HG03135 (cell line): ENCODE measurements around the gene ZNF557.

Source experiments
- ATAC-seq: cut with Tn5 transposase; IDR thresholded peaks from one replicate; pipeline ENCODE4 v1.9.1; 2021; ENCODE audit warnings: mild to moderate bottlenecking, moderate library complexity; ENCODE audit not compliant: unreplicated experiment

The ZNF557 gene

GRCh38 chr19:7074705-7075282 lies 5.3 kb downstream of the ZNF557 start:
- no peak for ATAC-seq

GRCh38 chr19:7076151-7076550 lies 6.6 kb downstream of the ZNF557 start:
- ATAC-seq, result no peak

DNA sequence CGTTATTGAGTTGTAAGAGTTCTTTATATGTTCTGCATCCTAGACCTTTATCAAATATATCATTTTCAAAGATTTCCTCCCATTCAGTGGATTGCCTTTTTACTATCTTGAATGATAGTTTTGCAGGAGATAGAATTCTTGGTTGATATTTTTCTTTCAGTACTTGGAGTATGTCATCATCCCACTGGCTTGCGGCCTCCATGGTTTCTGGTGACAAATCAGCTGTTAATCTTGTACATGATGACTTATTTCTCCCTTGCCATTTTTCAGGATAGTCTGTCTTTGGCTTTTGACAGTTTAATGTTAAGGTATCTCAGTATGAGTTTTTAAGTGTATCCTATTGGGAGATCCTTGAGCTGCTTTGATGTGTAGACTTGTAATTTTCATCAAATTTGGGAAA lies 8.5 kb downstream of the ZNF557 start:
- no peak for ATAC-seq

DNA sequence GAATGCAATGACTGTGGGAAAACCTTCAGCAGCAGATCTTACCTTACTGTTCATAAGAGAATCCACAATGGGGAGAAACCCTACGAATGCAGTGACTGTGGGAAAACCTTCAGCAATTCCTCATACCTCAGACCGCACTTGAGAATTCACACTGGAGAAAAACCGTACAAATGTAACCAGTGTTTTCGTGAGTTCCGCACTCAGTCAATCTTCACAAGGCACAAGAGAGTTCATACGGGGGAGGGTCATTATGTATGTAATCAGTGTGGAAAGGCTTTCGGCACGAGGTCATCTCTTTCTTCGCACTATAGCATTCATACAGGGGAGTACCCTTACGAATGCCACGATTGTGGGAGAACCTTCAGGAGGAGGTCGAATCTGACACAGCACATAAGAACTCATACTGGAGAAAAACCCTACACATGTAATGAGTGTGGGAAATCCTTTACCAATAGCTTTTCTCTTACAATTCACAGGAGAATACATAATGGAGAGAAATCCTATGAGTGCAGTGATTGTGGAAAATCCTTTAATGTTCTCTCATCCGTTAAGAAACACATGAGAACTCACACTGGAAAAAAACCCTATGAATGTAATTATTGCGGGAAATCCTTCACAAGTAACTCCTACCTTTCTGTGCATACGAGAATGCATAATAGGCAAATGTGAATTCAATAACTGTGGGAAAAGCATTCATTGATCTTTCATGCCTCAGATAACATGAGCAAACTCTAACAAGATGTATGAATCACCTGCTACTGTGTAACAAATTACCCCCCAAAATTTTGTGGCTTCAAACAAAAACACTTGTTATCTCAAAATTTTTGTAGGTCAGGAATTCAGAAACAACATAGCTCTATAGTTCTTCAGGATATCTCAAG lies 13.8 kb downstream of the ZNF557 start:
- ATAC-seq, result no peak

- no peak for ATAC-seq
These were observed 19.5 kb downstream of the ZNF557 start for GRCh38 chr19:7088999-7089398.

DNA sequence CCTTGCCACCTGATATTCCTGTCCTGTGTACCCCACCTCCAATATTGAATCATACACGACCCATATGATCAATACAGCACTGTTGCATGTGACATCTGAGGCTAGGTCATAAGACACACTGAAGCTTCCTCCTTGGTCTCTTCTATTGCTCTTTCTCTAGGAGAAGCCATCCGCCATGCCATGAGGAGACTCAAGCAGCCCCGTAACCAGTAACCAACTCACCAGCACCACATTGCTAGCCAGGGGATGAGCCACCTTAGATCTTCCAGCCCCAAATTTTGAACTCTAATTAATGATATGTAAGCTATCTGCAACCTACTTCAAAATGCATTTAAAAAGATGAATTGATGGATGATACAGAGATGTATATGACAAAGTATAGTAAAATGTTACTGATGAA lies 28.6 kb downstream of the ZNF557 start:
- no peak for ATAC-seq

GRCh38 chr19:7098701-7099596 lies 29.4 kb downstream of the ZNF557 start:
- peak; percentile 77 for ATAC-seq

DNA sequence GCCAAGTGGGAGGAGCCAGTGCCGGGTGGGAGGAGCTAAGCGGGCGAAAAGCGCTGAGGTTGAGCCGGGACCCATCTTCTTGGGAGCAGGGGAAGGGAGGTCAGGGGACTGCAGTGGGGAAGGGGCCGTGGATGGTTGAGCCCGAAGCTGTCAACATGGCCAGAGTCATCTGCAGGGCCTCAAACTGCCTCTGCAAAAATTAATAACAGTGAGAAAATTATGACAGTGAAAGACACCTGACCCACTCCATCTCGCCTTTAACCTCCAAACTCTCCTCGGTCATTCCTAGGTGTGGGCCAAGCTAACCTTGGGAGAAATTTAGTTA lies 30.1 kb downstream of the ZNF557 start:
- no peak for ATAC-seq

DNA sequence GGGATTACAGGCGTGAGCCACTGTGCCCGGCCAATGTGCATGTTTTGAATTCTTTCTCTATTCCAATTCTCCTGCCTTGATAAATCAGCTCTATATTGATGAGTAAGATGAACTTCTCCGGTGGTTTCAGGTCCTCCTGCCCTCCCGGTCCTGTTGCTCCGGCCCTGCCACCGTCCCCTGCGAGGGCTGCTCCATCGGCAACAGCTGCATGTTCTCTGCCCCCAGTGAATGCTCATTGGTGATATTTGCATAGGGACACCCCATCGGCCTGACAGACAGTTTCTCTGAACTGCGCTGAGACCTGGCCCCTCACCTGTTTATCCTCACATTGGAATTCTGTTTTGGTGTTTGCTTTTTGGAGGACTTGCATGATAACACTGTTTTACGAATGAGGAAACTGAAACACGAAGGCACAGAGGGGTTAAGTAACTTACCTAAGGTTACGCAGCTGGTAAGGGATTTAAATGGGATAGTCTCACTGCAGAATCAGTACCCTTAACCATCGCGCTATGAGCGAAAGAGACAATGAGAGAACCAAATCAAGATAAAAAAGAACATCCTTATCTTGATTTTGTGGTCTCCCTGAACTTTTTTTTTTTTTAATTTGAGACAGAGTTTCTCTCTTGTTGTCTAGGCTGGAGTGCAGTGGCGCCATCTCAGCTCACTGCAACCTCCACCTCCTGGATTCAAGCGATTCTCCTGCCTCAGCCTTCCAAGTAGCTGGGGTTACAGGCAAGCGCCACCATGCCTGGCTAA lies 32.2 kb downstream of the ZNF557 start:
- no peak for ATAC-seq

- ATAC-seq, result no peak
These were observed 35.4 kb downstream of the ZNF557 start for GRCh38 chr19:7104747-7105447.

GRCh38 chr19:7106711-7107657 lies 37.5 kb downstream of the ZNF557 start:
- ATAC-seq, result no peak

GRCh38 chr19:7109678-7110289 lies 40.3 kb downstream of the ZNF557 start:
- no peak for ATAC-seq

DNA sequence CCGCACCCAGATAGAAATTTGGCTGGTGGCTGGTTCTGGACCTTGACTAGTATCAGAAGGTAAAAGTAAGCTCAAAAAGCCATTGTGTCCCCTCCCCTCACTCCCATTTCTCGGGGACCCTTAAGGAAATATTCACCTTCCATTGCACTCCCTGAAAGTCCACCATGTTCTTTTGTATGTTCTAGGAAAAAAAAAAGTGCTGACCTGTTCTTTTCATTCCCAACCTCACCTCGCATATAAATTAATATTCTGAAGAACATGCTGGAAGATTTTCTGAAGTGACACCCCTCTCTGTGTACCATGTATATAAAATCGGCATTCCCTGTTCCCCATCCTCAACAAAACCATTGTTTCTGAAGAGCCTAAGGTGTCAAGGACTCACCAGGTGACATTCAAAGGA lies 43.2 kb downstream of the ZNF557 start:
- no peak for ATAC-seq

GRCh38 chr19:7113233-7113632 lies 43.7 kb downstream of the ZNF557 start:
- ATAC-seq, result no peak

DNA sequence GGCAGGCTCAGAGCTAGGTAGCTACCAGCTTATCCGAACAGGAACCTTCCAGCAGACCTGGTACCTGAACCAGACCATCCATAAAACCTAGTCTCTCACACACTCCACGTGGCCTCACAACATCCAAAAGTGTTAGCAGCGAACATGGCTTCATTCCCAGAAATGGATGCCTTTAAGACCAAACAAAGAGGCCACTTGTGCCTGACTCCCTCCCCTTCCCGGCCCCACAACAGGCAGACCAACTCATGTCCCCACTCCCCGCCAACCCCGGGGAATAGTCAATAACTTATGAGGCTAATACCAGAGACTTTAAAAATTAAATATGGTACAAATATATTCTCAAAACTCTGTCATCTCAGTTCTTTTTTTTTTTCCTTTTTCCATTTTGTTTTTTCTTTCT lies 46.2 kb downstream of the ZNF557 start:
- no peak for ATAC-seq

DNA sequence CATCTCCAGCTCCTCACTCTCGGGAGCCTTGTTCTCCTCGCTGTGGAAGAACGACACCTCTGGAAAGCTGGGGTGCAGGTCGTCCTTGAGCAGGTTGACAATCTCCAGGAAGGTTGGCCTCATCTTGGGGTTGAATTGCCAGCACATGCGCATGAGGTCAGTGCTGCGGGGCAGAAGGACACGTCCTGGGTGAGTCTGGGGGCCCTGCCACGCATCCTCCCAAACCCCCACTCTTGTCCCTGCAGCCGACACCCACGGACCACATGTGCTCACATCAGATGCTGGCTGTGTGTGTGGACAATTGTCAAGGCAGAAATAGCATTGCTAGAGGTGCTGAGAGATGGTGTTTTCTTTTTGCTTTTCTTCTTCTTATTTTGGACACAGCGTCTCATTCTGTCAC lies 47.7 kb downstream of the ZNF557 start:
- ATAC-seq, result no peak

GRCh38 chr19:7119582-7119981 lies 50.1 kb downstream of the ZNF557 start:
- ATAC-seq, result no peak

GRCh38 chr19:7120499-7120898 lies 51.0 kb downstream of the ZNF557 start:
- no peak for ATAC-seq

DNA sequence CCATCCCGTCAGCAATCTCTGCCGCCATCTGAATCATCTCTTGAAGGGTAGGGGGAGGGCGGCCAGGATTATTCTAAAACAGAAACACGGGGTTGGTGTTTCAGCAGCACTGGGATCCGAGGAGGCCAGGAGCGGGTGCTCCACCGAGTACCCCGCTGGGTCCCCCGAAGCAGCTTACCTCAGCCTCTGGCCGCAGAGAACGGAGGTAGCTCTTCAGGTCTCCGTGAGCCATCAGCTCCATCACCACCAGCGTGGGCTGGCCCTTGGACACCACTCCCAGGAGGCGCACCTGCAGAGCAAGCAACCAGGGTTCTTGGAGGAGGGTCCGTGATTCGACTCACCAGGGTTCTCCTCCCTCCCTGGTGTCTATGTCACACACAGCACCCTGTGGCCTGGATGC lies 53.2 kb downstream of the ZNF557 start:
- no peak for ATAC-seq
